ENCODE results near the gene USP5.

GRCh38 chr12:6830286-6830890 lies 21.6 kb upstream of the USP5 start:
- TF ChIP-seq CTCF (IDR thresholded peaks at IDR 0.05) = no peak
- TF ChIP-seq POLR2AphosphoS5 (IDR thresholded peaks at IDR 0.05) = no peak
